ENCODE results near the gene EARS2. TPM values are rescaled to one million over a fixed set of nuclear protein-coding genes. Genes with fewer than 3 reads are reported as not detected.

Gene EARS2
- polyA plus RNA-seq, 1 of the 3 experiments (the other 2 are of a cell fraction), result 23.2 TPM

- WGBS (ENCODE audit: low lambda C conversion rate), result 7% methylated on average over 15 of the region's 71 CpGs
- H3K27ac ChIP-seq (ENCODE audit: low read depth in 2 of 2, low read length in 1 of 2), result peak within 1 kb of the TSS; percentile 12 to 40
- peaks cover 44% of the 10 kb centered on the region for H3K79me2 ChIP-seq (ENCODE audit: insufficient read depth)
- H3K27me3 ChIP-seq (ENCODE audit: insufficient read depth), result no peaks in the 10 kb centered on the region
- peaks cover 39% of the 10 kb centered on the region for H4K20me1 ChIP-seq (ENCODE audit: insufficient read depth)
- H3K9me3 ChIP-seq, result no peaks in the 10 kb centered on the region
- POLR2A ChIA-PET, result interaction anchor here (0.7 kb wide), 1 partner anchor 29 kb away, joined by 3 read pairs; no protein-coding TSS in a partner anchor
- H3K9ac ChIP-seq, result peak within 1 kb of the TSS; percentile 80
- CTCF ChIA-PET, result interaction anchor here (0.6 to 1.8 kb wide), 4 partner anchors 10 to 761 kb away, joined by 4 to 5 read pairs (median 4); partner anchors contain the start of gene UBFD1
- peak within 1 kb of the TSS; percentile 99 for H3K4me2 ChIP-seq
- H3K4me3 ChIP-seq (ENCODE audit: low read depth in 2 of 2, low read length in 1 of 2), result peak within 1 kb of the TSS; percentile 64 to 75
- no peaks in the 10 kb centered on the region for H3K36me3 ChIP-seq (replicated peaks in 1 of 2; ENCODE audit: control insufficient read depth in 1 of 2, insufficient read depth in 2 of 2, low read length in 1 of 2)
- H3F3A ChIP-seq (replicated peaks; ENCODE audit: insufficient read depth), result peaks cover 5% of the 10 kb centered on the region
- peak within 1 kb of the TSS; percentile 86; the same call in 1 of the 2 replicates for H2AFZ ChIP-seq (ENCODE audit: low read depth)
- peaks cover 0 to 6% of the 10 kb centered on the region in 2 experiments; a peak in 1 of 4 replicates for H3K4me1 ChIP-seq (ENCODE audit: control insufficient read depth in 1 of 2, insufficient read depth in 2 of 2, low read depth in 1 of 2, low read length in 1 of 2)
- DNase-seq, result peak; percentile 95
- H3K9me2 ChIP-seq, result no peaks in the 10 kb centered on the region
- no peak for TF ChIP-seq GATA2 (CRISPR knock-in tag; IDR thresholded peaks at IDR 0.05)
- TF ChIP-seq, protein P1, sequence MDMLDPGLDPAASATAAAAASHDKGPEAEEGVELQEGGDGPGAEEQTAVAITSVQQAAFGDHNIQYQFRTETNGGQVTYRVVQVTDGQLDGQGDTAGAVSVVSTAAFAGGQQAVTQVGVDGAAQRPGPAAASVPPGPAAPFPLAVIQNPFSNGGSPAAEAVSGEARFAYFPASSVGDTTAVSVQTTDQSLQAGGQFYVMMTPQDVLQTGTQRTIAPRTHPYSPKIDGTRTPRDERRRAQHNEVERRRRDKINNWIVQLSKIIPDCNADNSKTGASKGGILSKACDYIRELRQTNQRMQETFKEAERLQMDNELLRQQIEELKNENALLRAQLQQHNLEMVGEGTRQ (IDR thresholded peaks at IDR 0.05; ENCODE audit: borderline replicate concordance, low read depth, low read length), result peak; percentile 82; the same call in 1 of the 2 replicates
- TF ChIP-seq MXI1 (IDR thresholded peaks at IDR 0.05; ENCODE audit: low read depth, low read length), result peak; percentile 91
- TF ChIP-seq JUND (IDR thresholded peaks at IDR 0.05), result peak; percentile 25; the same call in 1 of the 2 replicates
- peak; percentile 87; the same call in 1 of the 2 replicates for TF ChIP-seq TAF1 (IDR thresholded peaks at IDR 0.05; ENCODE audit: borderline replicate concordance, low read depth, low read length)
- peak; percentile 86 for TF ChIP-seq POLR2AphosphoS5 (IDR thresholded peaks at IDR 0.05; ENCODE audit: low read depth, low read length)
- TF ChIP-seq RFX5 (IDR thresholded peaks at IDR 0.05; ENCODE audit: low read length), result no peak
- no peak for TF ChIP-seq SMC3 (IDR thresholded peaks at IDR 0.05; ENCODE audit: low read depth, low read length)
- TF ChIP-seq GABPA (IDR thresholded peaks at IDR 0.05; ENCODE audit: low read depth), result no peak
- TF ChIP-seq NFIC (IDR thresholded peaks at IDR 0.05; ENCODE audit: borderline replicate concordance), result 0 out of 2 replicates have a peak, but pooled peaks have one; percentile 22
- TF ChIP-seq MAX (IDR thresholded peaks at IDR 0.05; ENCODE audit: low read depth), result peak; percentile 85
- peak; percentile 72; the same call in 1 of the 2 replicates for TF ChIP-seq SIN3A (IDR thresholded peaks at IDR 0.05; ENCODE audit: borderline replicate concordance, low read depth, low read length)
- TF ChIP-seq, protein P2, sequence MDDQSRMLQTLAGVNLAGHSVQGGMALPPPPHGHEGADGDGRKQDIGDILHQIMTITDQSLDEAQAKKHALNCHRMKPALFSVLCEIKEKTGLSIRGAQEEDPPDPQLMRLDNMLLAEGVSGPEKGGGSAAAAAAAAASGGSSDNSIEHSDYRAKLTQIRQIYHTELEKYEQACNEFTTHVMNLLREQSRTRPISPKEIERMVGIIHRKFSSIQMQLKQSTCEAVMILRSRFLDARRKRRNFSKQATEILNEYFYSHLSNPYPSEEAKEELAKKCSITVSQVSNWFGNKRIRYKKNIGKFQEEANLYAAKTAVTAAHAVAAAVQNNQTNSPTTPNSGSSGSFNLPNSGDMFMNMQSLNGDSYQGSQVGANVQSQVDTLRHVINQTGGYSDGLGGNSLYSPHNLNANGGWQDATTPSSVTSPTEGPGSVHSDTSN (IDR thresholded peaks at IDR 0.05), result peak; percentile 21; the same call in 1 of the 2 replicates
- no peak for TF ChIP-seq FOSL2 (IDR thresholded peaks at IDR 0.05; ENCODE audit: borderline replicate concordance, low read depth)
- no peak for TF ChIP-seq ELF1 (IDR thresholded peaks at IDR 0.05)
- TF ChIP-seq USF1 (IDR thresholded peaks at IDR 0.05; ENCODE audit: borderline replicate concordance, low read depth), result peak; percentile 95
- peak; percentile 36 for TF ChIP-seq CHD2 (IDR thresholded peaks at IDR 0.05; ENCODE audit: low read length, partially characterized antibody)
- TF ChIP-seq RCOR1 (IDR thresholded peaks at IDR 0.05; ENCODE audit: low read length), result no peak
- no peak for TF ChIP-seq NRF1 (IDR thresholded peaks at IDR 0.05; ENCODE audit: low read depth, low read length)
- TF ChIP-seq YY1 (IDR thresholded peaks at IDR 0.05; ENCODE audit: low read depth), result peak; percentile 64; the same call in 1 of the 2 replicates
- TF ChIP-seq IRF3 (IDR thresholded peaks at IDR 0.05; ENCODE audit: low read depth, low read length), result no peak
- TF ChIP-seq ZBTB33 (IDR thresholded peaks at IDR 0.05; ENCODE audit: borderline replicate concordance, low read depth), result no peak; the same call in 1 of the 2 replicates
- no peak for TF ChIP-seq RAD21 (IDR thresholded peaks at IDR 0.05; ENCODE audit: low read length)
- TF ChIP-seq CTCF (IDR thresholded peaks at IDR 0.05), result 0 out of 2 replicates have a peak, but pooled peaks have one; percentile 17
Measured at GRCh38 chr16:23510164-23510914, 46.8 kb downstream of the EARS2 start, which contains the start of gene GGA2. Gene GGA2, minus strand, starts transcription at chr16:23510494. Its CDS starts 83 bp downstream, at chr16:23510411.

Measured in SK-N-SH (cell line).